Measurements from ENCODE around the gene GAS7.
"Not testable (repeated sequence)": the region's sequence is repeated elsewhere in the genome, so short reads cannot be mapped to it uniquely, and the experiment has no call there.

The GAS7 gene

GRCh38 chr17:9934331-9934730, 264.1 kb downstream of the GAS7 start:
- Mint-ChIP-seq H3K27me3 (no peaks in the 10 kb centered on the region), H3K4me3 (no peak overlapping the region), H3K36me3 (no peaks in the 10 kb centered on the region), H3K27ac (no peak overlapping the region), H3K4me1 (no peaks in the 10 kb centered on the region), H3K9me3 (no peaks in the 10 kb centered on the region)
- no peak for ATAC-seq

GRCh38 chr17:9932491-9932890, 265.9 kb downstream of the GAS7 start:
- no peaks in the 10 kb centered on the region for H3K36me3 Mint-ChIP-seq
- no peak overlapping the region for H3K4me3 Mint-ChIP-seq
- no peaks in the 10 kb centered on the region for H3K4me1 Mint-ChIP-seq
- no peak overlapping the region for H3K27ac Mint-ChIP-seq
- no peaks in the 10 kb centered on the region for H3K9me3 Mint-ChIP-seq
- no peaks in the 10 kb centered on the region for H3K27me3 Mint-ChIP-seq
- no peak for ATAC-seq

GRCh38 chr17:9931144-9931741, 267.2 kb downstream of the GAS7 start:
- H3K4me3 Mint-ChIP-seq: no peak overlapping the region
- H3K36me3 Mint-ChIP-seq: no peaks in the 10 kb centered on the region
- no peak for ATAC-seq
- no peaks in the 10 kb centered on the region for H3K4me1 Mint-ChIP-seq
- H3K27me3 Mint-ChIP-seq: no peaks in the 10 kb centered on the region
- H3K27ac Mint-ChIP-seq: no peak overlapping the region
- H3K9me3 Mint-ChIP-seq: no peaks in the 10 kb centered on the region

- no peak for ATAC-seq
- Mint-ChIP-seq H3K27me3 (no peaks in the 10 kb centered on the region), H3K36me3 (no peaks in the 10 kb centered on the region), H3K9me3 (no peaks in the 10 kb centered on the region), H3K4me1 (peaks cover 6% of the 10 kb centered on the region), H3K4me3 (no peak overlapping the region), H3K27ac (no peak overlapping the region)
Measured at GRCh38 chr17:9929871-9930270, 268.5 kb downstream of the GAS7 start.

GRCh38 chr17:9928601-9929333, 269.6 kb downstream of the GAS7 start:
- H3K27ac Mint-ChIP-seq: no peak overlapping the region
- H3K4me1 Mint-ChIP-seq: peaks cover 10% of the 10 kb centered on the region
- no peak for ATAC-seq
- H3K36me3 Mint-ChIP-seq: no peaks in the 10 kb centered on the region
- H3K9me3 Mint-ChIP-seq: no peaks in the 10 kb centered on the region
- no peak overlapping the region for H3K4me3 Mint-ChIP-seq
- H3K27me3 Mint-ChIP-seq: no peaks in the 10 kb centered on the region

GRCh38 chr17:9926150-9926804, 272.1 kb downstream of the GAS7 start:
- Mint-ChIP-seq H3K36me3 (no peaks in the 10 kb centered on the region), H3K9me3 (no peaks in the 10 kb centered on the region), H3K4me3 (no peak overlapping the region), H3K27me3 (no peaks in the 10 kb centered on the region), H3K4me1 (peaks cover 10% of the 10 kb centered on the region), H3K27ac (no peak overlapping the region)
- ATAC-seq: no peak

GRCh38 chr17:9925457-9925856, 272.9 kb downstream of the GAS7 start:
- Mint-ChIP-seq H3K27ac (no peak overlapping the region), H3K4me3 (no peak overlapping the region), H3K9me3 (no peaks in the 10 kb centered on the region), H3K36me3 (no peaks in the 10 kb centered on the region), H3K27me3 (no peaks in the 10 kb centered on the region), H3K4me1 (peaks cover 10% of the 10 kb centered on the region)
- ATAC-seq: no peak

GRCh38 chr17:9924735-9925191, 273.6 kb downstream of the GAS7 start:
- ATAC-seq: peak; percentile 49
- no peak overlapping the region for H3K27ac Mint-ChIP-seq
- H3K9me3 Mint-ChIP-seq: no peaks in the 10 kb centered on the region
- no peaks in the 10 kb centered on the region for H3K36me3 Mint-ChIP-seq
- no peak overlapping the region for H3K4me3 Mint-ChIP-seq
- peaks cover 10% of the 10 kb centered on the region for H3K4me1 Mint-ChIP-seq
- no peaks in the 10 kb centered on the region for H3K27me3 Mint-ChIP-seq

- Mint-ChIP-seq H3K4me1 (peaks cover 10% of the 10 kb centered on the region), H3K27ac (no peak overlapping the region), H3K27me3 (no peaks in the 10 kb centered on the region), H3K4me3 (no peak overlapping the region), H3K9me3 (no peaks in the 10 kb centered on the region), H3K36me3 (no peaks in the 10 kb centered on the region)
- ATAC-seq: no peak
Measured at GRCh38 chr17:9922012-9922848, 276.2 kb downstream of the GAS7 start.

- H3K27me3 Mint-ChIP-seq, H3K9me3 Mint-ChIP-seq, H3K36me3 Mint-ChIP-seq, H3K27ac Mint-ChIP-seq, ATAC-seq, H3K4me3 Mint-ChIP-seq: not testable (repeated sequence)
- peaks cover 10% of the 10 kb centered on the region for H3K4me1 Mint-ChIP-seq
Measured at GRCh38 chr17:9921216-9921615, 277.2 kb downstream of the GAS7 start.

- Mint-ChIP-seq H3K9me3 (no peaks in the 10 kb centered on the region), H3K36me3 (no peaks in the 10 kb centered on the region), H3K4me3 (no peak overlapping the region), H3K27ac (no peak overlapping the region), H3K4me1 (no peaks in the 10 kb centered on the region), H3K27me3 (no peaks in the 10 kb centered on the region)
- ATAC-seq: no peak
Measured at GRCh38 chr17:9918804-9919352, 279.5 kb downstream of the GAS7 start.

GRCh38 chr17:9918352-9918751, 280.1 kb downstream of the GAS7 start:
- Mint-ChIP-seq H3K4me3 (no peak overlapping the region), H3K9me3 (no peaks in the 10 kb centered on the region), H3K36me3 (no peaks in the 10 kb centered on the region), H3K27ac (no peak overlapping the region), H3K4me1 (no peaks in the 10 kb centered on the region), H3K27me3 (no peaks in the 10 kb centered on the region)
- ATAC-seq: no peak

GRCh38 chr17:9917801-9918200, 280.6 kb downstream of the GAS7 start:
- Mint-ChIP-seq H3K27ac (no peak overlapping the region), H3K36me3 (no peaks in the 10 kb centered on the region), H3K9me3 (no peaks in the 10 kb centered on the region), H3K4me1 (no peaks in the 10 kb centered on the region), H3K27me3 (no peaks in the 10 kb centered on the region), H3K4me3 (no peak overlapping the region)
- ATAC-seq: no peak

GRCh38 chr17:9917131-9917530, 281.3 kb downstream of the GAS7 start:
- Mint-ChIP-seq H3K4me3 (no peak overlapping the region), H3K27me3 (no peaks in the 10 kb centered on the region), H3K27ac (no peak overlapping the region), H3K9me3 (no peaks in the 10 kb centered on the region), H3K4me1 (no peaks in the 10 kb centered on the region), H3K36me3 (no peaks in the 10 kb centered on the region)
- peak; percentile 5 for ATAC-seq

GRCh38 chr17:9916108-9916507, 282.3 kb downstream of the GAS7 start:
- ATAC-seq: no peak
- no peaks in the 10 kb centered on the region for H3K27me3 Mint-ChIP-seq
- no peaks in the 10 kb centered on the region for H3K36me3 Mint-ChIP-seq
- H3K9me3 Mint-ChIP-seq: no peaks in the 10 kb centered on the region
- H3K4me3 Mint-ChIP-seq: no peak overlapping the region
- H3K4me1 Mint-ChIP-seq: no peaks in the 10 kb centered on the region
- no peak overlapping the region for H3K27ac Mint-ChIP-seq

All from stimulated activated memory B cell treated with anti-CD40 and anti-IgM and Interleukin-4, amounts not matched to agents 10 μg/mL and 1 μg/mL and 100 μg/mL, for 72 hours (primary cell).